Smooth muscle cell (in vitro differentiated cells): ENCODE results near the gene MRTFB. TPM values are rescaled to one million over a fixed set of nuclear protein-coding genes. Genes with fewer than 3 reads are reported as not detected.
A peak's percentile ranks its signal among the peaks of the same experiment; 100 is the strongest.

Source experiments
- DNase-seq: peaks from one replicate; lab custom pipeline; 2025; ENCODE audit not compliant: unreplicated experiment; lab: John Stamatoyannopoulos, UW
- H2AFZ ChIP-seq: fragments of 200-600 bp; sonication (generic); 2 replicates; pipeline ENCODE4 v1.6.0; 2016; ENCODE audit warnings: antibody characterized with exemption, low read depth, mild to moderate bottlenecking
- H3F3A ChIP-seq: fragments of 200-600 bp; sonication (generic); 2 replicates; pipeline ENCODE4 v1.6.0; 2017; ENCODE audit warnings: antibody characterized with exemption, low read depth
- H3K27ac ChIP-seq: fragments of 200-600 bp; sonication (generic); 2 replicates; pipeline ENCODE4 v1.5.1; 2016; ENCODE audit warnings: low read depth, mild to moderate bottlenecking
- H3K27me3 ChIP-seq: fragments of 200-600 bp; sonication (generic); 2 replicates; pipeline ENCODE4 v1.6.1; 2016; ENCODE audit warnings: low read depth, mild to moderate bottlenecking
- H3K36me3 ChIP-seq: fragments of 200-600 bp; sonication (generic); 2 replicates; pipeline ENCODE4 v1.5.1; 2016; ENCODE audit warnings: low read depth
- H3K4me1 ChIP-seq: fragments of 200-600 bp; sonication (generic); 2 replicates; pipeline ENCODE4 v1.5.1; 2016; ENCODE audit warnings: low read depth
- H3K4me2 ChIP-seq: fragments of 200-600 bp; sonication (generic); 2 replicates; pipeline ENCODE4 v1.6.0; 2016; ENCODE audit warnings: mild to moderate bottlenecking
- H3K4me3 ChIP-seq: fragments of 200-600 bp; sonication (generic); 2 replicates; pipeline ENCODE4 v1.5.1; 2016; ENCODE audit warnings: mild to moderate bottlenecking
- H3K79me2 ChIP-seq: fragments of 200-600 bp; sonication (generic); 2 replicates; pipeline ENCODE4 v1.6.0; 2016; ENCODE audit warnings: low read depth, mild to moderate bottlenecking
- H3K9ac ChIP-seq: fragments of 200-600 bp; sonication (generic); 2 replicates; pipeline ENCODE4 v1.6.0; 2016; ENCODE audit warnings: low read depth
- H3K9me3 ChIP-seq: fragments of 200-600 bp; sonication (generic); replicated peaks from 2 replicates; pipeline ENCODE4 v1.5.1; 2016; ENCODE audit warnings: low read depth
- H4K20me1 ChIP-seq: fragments of 200-600 bp; sonication (generic); 2 replicates; pipeline ENCODE4 v1.6.0; 2016; ENCODE audit warnings: low read depth
- CTCF ChIP-seq: fragments of 200-600 bp; sonication (generic); IDR thresholded peaks from 2 replicates; pipeline ENCODE4 v1.5.1; 2017; ENCODE audit warnings: borderline replicate concordance, mild to moderate bottlenecking, antibody characterized with exemption; ENCODE audit not compliant: insufficient read depth, poor library complexity, severe bottlenecking
- WGBS: methylation state at CpG from one replicate; pipeline ENCODE4 v1.1.7; 2016; ENCODE audit warnings: low lambda C conversion rate; 5-methylcytosine and 5-hydroxymethylcytosine counted together
- polyA plus RNA-seq: library from polyadenylated mRNA; unstranded; fragments of >200 nt; fragmentation: Nextera tagmentation; extraction: Ambion mirVana; gene quantifications from 2 replicates; pipeline ENCODE4 v1.2.1, GENCODE V29; 2016
- total RNA-seq: library from RNA; depleted of rRNA; stranded (reverse); fragments of >200 nt; gene quantifications from 2 replicates; pipeline ENCODE4 v1.2.3, GENCODE V29; 2014

MRTFB gene
- total and polyA plus RNA-seq, 2 experiments from 2014 or later = 6.8 to 22.6 TPM

- Histone ChIP-seq H4K20me1 (peaks cover 93% of the 10 kb centered on the region), H2AFZ (no peak overlapping the region), H3K27ac (peak overlapping the region; percentile 82), H3K4me3 (no peak overlapping the region), H3F3A (no peaks in the 10 kb centered on the region), H3K4me2 (peak overlapping the region; percentile 99), H3K36me3 (no peaks in the 10 kb centered on the region), H3K4me1 (peaks cover 46% of the 10 kb centered on the region), H3K27me3 (no peaks in the 10 kb centered on the region), H3K79me2 (peaks cover 83% of the 10 kb centered on the region), H3K9ac (peak overlapping the region; percentile 55), H3K9me3 (no peaks in the 10 kb centered on the region)
- no peak for DNase-seq
- 45% methylated on average over 10 of the region's 10 CpGs for WGBS
- no peak for TF ChIP-seq CTCF
These were observed 238.8 kb downstream of the MRTFB start for GRCh38 chr16:14309906-14310305.

GRCh38 chr16:14310519-14310991, 239.4 kb downstream of the MRTFB start:
- H3K36me3 ChIP-seq = no peaks in the 10 kb centered on the region
- H4K20me1 ChIP-seq = peaks cover 93% of the 10 kb centered on the region
- H3K4me1 ChIP-seq = peaks cover 39% of the 10 kb centered on the region
- peak overlapping the region; percentile 42 for H3K9ac ChIP-seq
- H3F3A ChIP-seq = no peaks in the 10 kb centered on the region
- no peaks in the 10 kb centered on the region for H3K9me3 ChIP-seq
- no peak for TF ChIP-seq CTCF
- peaks cover 83% of the 10 kb centered on the region for H3K79me2 ChIP-seq
- DNase-seq = no peak
- WGBS = 40% methylated on average over 10 of the region's 10 CpGs
- H3K27ac ChIP-seq = peak overlapping the region; percentile 82
- H3K27me3 ChIP-seq = no peaks in the 10 kb centered on the region
- H3K4me2 ChIP-seq = peak overlapping the region; percentile 99
- H2AFZ ChIP-seq = no peak overlapping the region
- no peak overlapping the region for H3K4me3 ChIP-seq

GRCh38 chr16:14314116-14314515, 243.0 kb downstream of the MRTFB start:
- no peaks in the 10 kb centered on the region for H3F3A ChIP-seq
- no peaks in the 10 kb centered on the region for H3K36me3 ChIP-seq
- H2AFZ ChIP-seq = no peak overlapping the region
- DNase-seq = no peak
- no peaks in the 10 kb centered on the region for H3K27me3 ChIP-seq
- H3K79me2 ChIP-seq = peaks cover 81% of the 10 kb centered on the region
- WGBS = 100% methylated on average over 1 of the region's 1 CpG
- no peak overlapping the region for H3K27ac ChIP-seq
- H3K4me3 ChIP-seq = no peak overlapping the region
- no peak for TF ChIP-seq CTCF
- H3K9ac ChIP-seq = no peak overlapping the region
- H3K9me3 ChIP-seq = no peaks in the 10 kb centered on the region
- peaks cover 17% of the 10 kb centered on the region for H3K4me1 ChIP-seq
- peaks cover 92% of the 10 kb centered on the region for H4K20me1 ChIP-seq
- H3K4me2 ChIP-seq = no peak overlapping the region

- Histone ChIP-seq H3K79me2 (peaks cover 97% of the 10 kb centered on the region), H2AFZ (no peak overlapping the region), H3F3A (no peaks in the 10 kb centered on the region), H3K36me3 (no peaks in the 10 kb centered on the region), H4K20me1 (peaks cover 93% of the 10 kb centered on the region), H3K27me3 (no peaks in the 10 kb centered on the region), H3K9ac (no peak overlapping the region), H3K4me1 (peaks cover 2% of the 10 kb centered on the region), H3K27ac (no peak overlapping the region), H3K4me2 (no peak overlapping the region), H3K4me3 (no peak overlapping the region), H3K9me3 (no peaks in the 10 kb centered on the region)
- WGBS = 86% methylated on average over 11 of the region's 11 CpGs
- TF ChIP-seq CTCF = no peak
- no peak for DNase-seq
These were observed 244.7 kb downstream of the MRTFB start for GRCh38 chr16:14315683-14316320.
